ENCODE results near the gene EPB41L2.

Gene EPB41L2

GRCh38 chr6:131053546-131054240 lies 9.4 kb downstream of the EPB41L2 start:
- no peak for TF ChIP-seq POLR2A (IDR thresholded peaks at IDR 0.05; ENCODE audit: low read depth, low read length)
- FAIRE-seq (no peak), DNase-seq (ENCODE audit: insufficient read length, low spot score) (no peak)

GRCh38 chr6:131052181-131052580 lies 10.9 kb downstream of the EPB41L2 start:
- no peak for DNase-seq (ENCODE audit: insufficient read length, low spot score)
- TF ChIP-seq POLR2A (IDR thresholded peaks at IDR 0.05; ENCODE audit: low read depth, low read length): no peak
- FAIRE-seq: no peak

DNA sequence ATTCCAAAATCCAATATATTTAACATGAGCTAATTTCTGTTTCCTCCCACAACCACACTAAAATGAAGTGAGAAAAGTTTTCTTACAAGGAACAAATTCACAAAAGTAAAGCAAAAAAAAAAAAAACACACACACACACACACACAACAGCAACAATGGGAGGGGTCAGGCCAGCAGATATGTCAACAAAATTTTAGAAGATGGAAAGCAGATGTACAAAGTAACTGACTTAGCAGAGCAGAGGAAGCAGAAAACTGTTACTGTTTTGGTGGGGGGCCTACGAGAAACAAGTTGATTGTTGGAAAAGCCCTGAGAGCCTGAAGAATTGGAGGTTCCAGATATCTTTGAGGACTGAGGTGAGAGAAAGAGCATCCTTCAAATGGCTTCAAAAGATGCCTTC lies 11.7 kb downstream of the EPB41L2 start:
- DNase-seq (ENCODE audit: insufficient read length, low spot score) (no peak), FAIRE-seq (no peak)
- no peak for TF ChIP-seq POLR2A (IDR thresholded peaks at IDR 0.05; ENCODE audit: low read depth, low read length)

DNA sequence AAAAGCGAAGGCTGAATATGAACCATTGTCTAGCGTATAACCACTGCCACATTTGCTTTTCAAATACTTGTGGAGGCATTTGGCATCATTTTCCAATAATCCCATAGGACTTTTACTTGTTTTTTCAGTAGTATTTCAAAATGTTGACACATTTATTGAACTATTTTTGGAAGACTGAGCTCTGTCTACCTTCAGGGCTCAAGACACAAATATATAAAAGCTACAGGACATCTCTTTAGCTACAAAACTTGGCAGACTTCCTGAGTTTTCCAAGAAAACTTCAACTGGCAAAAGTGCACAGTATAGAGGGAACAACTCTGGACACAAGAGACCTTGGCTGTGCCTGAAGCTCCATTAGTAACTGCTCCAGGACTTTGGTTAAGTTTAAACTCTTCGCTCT lies 13.4 kb downstream of the EPB41L2 start:
- DNase-seq (ENCODE audit: insufficient read length, low spot score) (no peak), FAIRE-seq (no peak)
- no peak for TF ChIP-seq POLR2A (IDR thresholded peaks at IDR 0.05; ENCODE audit: low read depth, low read length)

- TF ChIP-seq POLR2A (IDR thresholded peaks at IDR 0.05; ENCODE audit: low read depth, low read length): no peak
- DNase-seq (ENCODE audit: insufficient read length, low spot score) (no peak), FAIRE-seq (no peak)
Observed at GRCh38 chr6:131048933-131049515, 14.0 kb downstream of the EPB41L2 start.

DNA sequence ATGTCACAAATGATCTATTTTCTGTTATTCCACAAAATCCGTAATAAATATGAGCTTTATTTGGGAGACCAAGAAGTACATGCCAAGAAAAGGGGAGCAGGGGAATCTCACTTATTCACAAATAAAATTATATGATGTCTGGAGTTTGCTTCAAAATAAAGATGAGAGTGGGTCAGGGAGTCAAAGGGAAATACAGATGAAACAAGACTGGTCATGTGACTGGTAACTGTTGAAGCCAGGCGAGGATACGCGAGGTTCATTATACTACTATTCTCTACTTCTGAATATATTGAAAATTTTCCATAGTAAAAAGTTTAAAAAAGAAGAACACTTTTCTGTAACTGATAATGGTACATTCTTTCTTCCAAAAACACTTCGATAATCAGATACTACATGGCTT lies 14.6 kb downstream of the EPB41L2 start:
- TF ChIP-seq POLR2A (IDR thresholded peaks at IDR 0.05; ENCODE audit: low read depth, low read length): no peak
- no peak for FAIRE-seq
- no peak for DNase-seq (ENCODE audit: insufficient read length, low spot score)

DNA sequence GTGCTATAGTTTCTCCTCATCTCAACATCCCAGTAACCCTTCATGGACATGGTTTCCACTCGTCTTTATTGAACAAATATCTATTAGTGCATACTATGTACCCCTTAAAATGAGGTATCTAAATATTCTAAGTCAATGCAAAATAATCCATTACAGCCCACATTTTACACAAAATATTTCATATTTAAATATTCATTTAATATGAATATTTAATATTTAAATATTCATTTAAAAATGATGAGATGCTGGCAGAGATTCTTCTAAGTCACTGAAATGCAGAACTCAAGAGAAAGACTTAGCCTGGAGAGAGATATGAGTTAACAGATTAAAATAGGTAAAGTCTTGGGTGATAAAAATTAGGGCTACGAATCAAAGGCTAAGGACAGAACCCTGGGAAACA lies 17.9 kb downstream of the EPB41L2 start:
- TF ChIP-seq POLR2A (IDR thresholded peaks at IDR 0.05; ENCODE audit: low read depth, low read length): no peak
- DNase-seq (ENCODE audit: insufficient read length, low spot score) (no peak), FAIRE-seq (no peak)

DNA sequence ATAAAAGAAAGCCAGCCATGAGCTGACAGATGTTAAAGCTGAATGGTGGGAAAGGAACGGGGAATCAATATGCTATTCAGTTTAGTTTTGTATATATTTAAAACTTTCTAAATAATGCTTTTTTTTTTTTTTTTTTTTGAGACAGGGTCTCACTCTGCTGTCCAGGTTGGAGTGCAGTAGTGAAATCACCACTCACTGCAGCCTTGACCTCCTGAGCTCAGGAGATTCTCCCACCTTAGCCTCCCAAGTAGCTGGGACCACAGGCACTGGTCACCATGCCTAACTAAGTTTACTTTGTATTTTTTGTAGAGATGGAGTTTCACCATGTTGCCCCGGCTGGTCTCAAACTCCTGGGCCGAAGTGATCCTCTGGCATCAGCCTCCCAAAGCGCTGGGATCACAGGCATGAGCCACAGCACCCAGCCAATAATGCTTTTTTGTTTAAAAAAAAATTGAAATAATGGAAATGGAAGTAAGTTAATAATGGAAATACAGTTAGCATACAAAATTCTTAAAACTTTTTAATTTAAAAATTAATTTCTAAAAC lies 19.1 kb downstream of the EPB41L2 start:
- TF ChIP-seq POLR2A (IDR thresholded peaks at IDR 0.05; ENCODE audit: low read depth, low read length): no peak
- no peak for DNase-seq (ENCODE audit: insufficient read length, low spot score)
- FAIRE-seq: no peak

- no peak for DNase-seq (ENCODE audit: insufficient read length, low spot score)
- no peak for FAIRE-seq
- TF ChIP-seq POLR2A (IDR thresholded peaks at IDR 0.05; ENCODE audit: low read depth, low read length): no peak
Observed at GRCh38 chr6:131042664-131043063, 20.4 kb downstream of the EPB41L2 start.

DNA sequence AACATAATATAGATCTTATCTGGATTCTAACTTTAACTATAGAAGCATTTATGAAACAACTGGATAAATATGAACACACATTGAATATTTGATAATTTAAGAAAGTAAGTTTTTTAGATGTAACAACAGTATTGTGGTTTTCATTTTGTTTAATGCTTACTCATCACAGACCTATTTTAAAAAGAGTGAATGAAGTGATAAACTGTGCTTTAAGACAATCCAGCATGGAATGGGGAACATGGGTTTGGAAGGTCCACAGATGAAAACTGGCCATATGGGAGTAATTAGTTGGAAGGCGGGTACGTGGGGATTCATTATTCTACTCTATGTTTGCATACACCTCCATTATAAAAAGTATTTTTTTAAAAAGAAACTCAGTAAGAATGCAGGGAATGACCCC lies 21.2 kb downstream of the EPB41L2 start:
- FAIRE-seq: no peak
- no peak for TF ChIP-seq POLR2A (IDR thresholded peaks at IDR 0.05; ENCODE audit: low read depth, low read length)
- no peak for DNase-seq (ENCODE audit: insufficient read length, low spot score)

DNA sequence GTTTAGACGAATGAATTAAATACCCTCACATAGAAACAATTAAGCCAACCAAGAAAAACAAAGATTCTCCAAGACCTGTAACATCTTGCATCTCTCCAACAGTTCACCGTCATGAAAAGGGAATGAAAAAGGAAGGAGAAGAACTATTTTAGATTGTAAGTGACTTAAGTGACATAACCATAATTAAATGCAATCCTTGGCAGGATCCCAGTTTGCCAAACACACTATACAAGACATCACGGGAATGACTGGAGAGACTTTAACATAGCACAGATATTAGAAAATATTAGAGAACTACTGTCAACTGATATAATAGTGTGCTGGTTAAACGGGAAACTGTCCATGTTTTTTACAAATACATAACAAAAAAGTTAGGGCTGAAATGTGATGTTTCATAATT lies 22.2 kb downstream of the EPB41L2 start:
- DNase-seq (ENCODE audit: insufficient read length, low spot score) (no peak), FAIRE-seq (no peak)
- no peak for TF ChIP-seq POLR2A (IDR thresholded peaks at IDR 0.05; ENCODE audit: low read depth, low read length)

GRCh38 chr6:131039345-131039680 lies 23.7 kb downstream of the EPB41L2 start:
- no peak for TF ChIP-seq POLR2A (IDR thresholded peaks at IDR 0.05; ENCODE audit: low read depth, low read length)
- FAIRE-seq (no peak), DNase-seq (ENCODE audit: insufficient read length, low spot score) (no peak)

DNA sequence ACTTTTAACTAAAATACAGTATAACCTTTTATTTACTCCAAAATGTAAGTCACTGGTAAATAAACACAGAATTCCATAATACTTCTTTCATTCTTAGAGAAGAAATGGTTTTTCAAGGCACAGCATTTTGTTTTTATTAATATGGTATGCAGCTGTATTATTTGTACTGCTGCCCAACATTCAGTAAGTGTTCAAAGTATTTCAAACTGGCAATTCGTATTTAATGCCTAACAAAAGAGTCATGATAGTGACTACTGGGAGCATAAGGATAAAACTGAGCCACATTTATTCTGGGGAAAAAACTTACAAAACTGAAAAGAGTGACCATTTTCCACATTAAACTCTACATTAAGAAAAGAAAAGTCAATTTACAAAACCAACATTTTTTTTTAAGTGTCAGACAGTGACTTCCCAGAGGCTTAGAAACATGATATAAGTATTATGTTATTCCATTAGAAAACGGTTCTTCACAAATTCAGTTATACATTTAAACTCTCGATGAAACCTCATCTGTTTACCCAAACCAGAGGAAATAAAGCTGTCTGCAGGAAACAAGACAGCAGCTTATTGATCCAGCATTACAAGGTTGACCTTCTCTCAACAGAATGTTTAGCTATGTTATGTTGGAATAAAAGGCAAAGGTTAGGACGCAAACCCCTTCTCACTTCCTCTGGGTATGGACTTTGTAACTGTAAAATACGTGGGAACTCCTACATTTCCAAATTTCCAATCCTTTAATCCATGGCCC lies 24.3 kb downstream of the EPB41L2 start:
- FAIRE-seq (no peak), DNase-seq (ENCODE audit: insufficient read length, low spot score) (no peak)
- TF ChIP-seq POLR2A (IDR thresholded peaks at IDR 0.05; ENCODE audit: low read depth, low read length): no peak

GRCh38 chr6:131037194-131037897 lies 25.7 kb downstream of the EPB41L2 start:
- no peak for TF ChIP-seq POLR2A (IDR thresholded peaks at IDR 0.05; ENCODE audit: low read depth, low read length)
- FAIRE-seq (no peak), DNase-seq (ENCODE audit: insufficient read length, low spot score) (no peak)
